H1 (cell line): Measurements from ENCODE around the gene BBLN. TPM values are rescaled to one million over a fixed set of nuclear protein-coding genes. Genes with fewer than 3 reads are reported as not detected.

Experiments used
- GABPA ChIP-seq: IDR thresholded peaks from 2 replicates; pipeline ENCODE4 v1.6.1; 2011; ENCODE audit warnings: mild to moderate bottlenecking, low read length, moderate library complexity, borderline replicate concordance; ENCODE audit not compliant: insufficient read depth
- KDM5A ChIP-seq: fragments of 200-600 bp; IDR thresholded peaks from 2 replicates; pipeline ENCODE4 v1.7.1; 2012; ENCODE audit warnings: mild to moderate bottlenecking, low read length, inconsistent platforms, mixed read lengths
- SP4 ChIP-seq: IDR thresholded peaks from 2 replicates; pipeline ENCODE4 v1.6.1; 2012; ENCODE audit warnings: low read length, inconsistent platforms
- polyA plus RNA-seq, 7 experiments: library from polyadenylated mRNA; depleted of rRNA in 3 of 7; stranded (reverse) in 5 of 7; unstranded in 2 of 7; fragments of >200 nt in 5 of 7; fragments of 200-250 nt in 2 of 7; gene quantifications; 1 replicate in 5 of 7; 2 replicates in 1 of 7; 4 replicates in 1 of 7; pipeline versions ENCODE4 v1.2.1 to v1.2.3, GENCODE V29; 2011 to 2013; ENCODE audit warnings: missing spikeins in 2 of 7, mixed read lengths in 2 of 7
- total RNA-seq: library from RNA; stranded (reverse); fragmentation: NEBNext Ultra II Directional; extraction: Animal tissue kit (Norgen Biotek cat#: 25700); gene quantifications from 2 replicates; pipeline ENCODE4 v1.2.1, GENCODE V29; 2021

The BBLN gene
- total and polyA plus RNA-seq, 2 of the 8 experiments (the other 6 are each of a cell fraction or from before 2014, with no cell fraction given) = 63.1 to 164 TPM

GRCh38 chr9:128169925-128170324 lies 9.9 kb downstream of the BBLN start (continued):
- no peak for TF ChIP-seq KDM5A
- TF ChIP-seq SP4 = no peak
- no peak for TF ChIP-seq GABPA
